Kidney (tissue), 14 donors: ENCODE measurements around the gene PTGS1. TPM values are rescaled to one million over a fixed set of nuclear protein-coding genes. Genes with fewer than 3 reads are reported as not detected.

Experiments
- DNase-seq, 5 donors: peaks; one replicate each; pipeline ENCODE4 v3.0.0-alpha.2; 2013 to 2020
- FAIRE-seq: peaks from 2 replicates; lab custom pipeline; 2012; peaks lifted over from hg19 to GRCh38; lab: Jason Lieb, UNC
- H3K27ac ChIP-seq, 2 donors: one replicate each; pipeline ENCODE4 v1.7.0; 2013; ENCODE audit warnings: low read depth in 2 of 2, low read length in 2 of 2, inconsistent platforms in 1 of 2
- H3K27me3 ChIP-seq: one replicate; pipeline ENCODE4 v1.7.1; 2013; ENCODE audit warnings: low read length, inconsistent platforms; ENCODE audit not compliant: control insufficient read depth, insufficient read depth
- H3K36me3 ChIP-seq, 3 donors: one replicate each; pipeline versions ENCODE4 v1.7.0 to v1.7.1; 2013; ENCODE audit warnings: low read length in 3 of 3, control low read depth in 1 of 3, inconsistent platforms in 1 of 3; ENCODE audit not compliant: insufficient read depth in 3 of 3, control insufficient read depth in 2 of 3
- H3K4me1 ChIP-seq, 3 donors: one replicate each; pipeline versions ENCODE4 v1.7.0 to v1.7.1; 2013; ENCODE audit warnings: low read length in 3 of 3, inconsistent platforms in 1 of 3, low read depth in 1 of 3; ENCODE audit not compliant: control insufficient read depth in 2 of 3, insufficient read depth in 2 of 3
- H3K4me3 ChIP-seq, 3 donors: one replicate each; pipeline versions ENCODE4 v1.7.0 to v1.8.1; 2013; ENCODE audit warnings: low read length in 3 of 3, control low read depth in 1 of 3, inconsistent platforms in 1 of 3
- H3K9ac ChIP-seq, 3 donors: one replicate each; pipeline versions ENCODE4 v1.7.0 to v1.7.1; 2013; ENCODE audit warnings: low read length in 3 of 3, control low read depth in 1 of 3, inconsistent platforms in 1 of 3
- H3K9me3 ChIP-seq, 3 donors: one replicate each; pipeline versions ENCODE4 v1.7.0 to v1.7.1; 2013; ENCODE audit warnings: low read length in 3 of 3, control low read depth in 1 of 3, inconsistent platforms in 1 of 3; ENCODE audit not compliant: control insufficient read depth in 2 of 3, insufficient read depth in 1 of 3
- CTCF ChIP-seq: IDR thresholded peaks from 3 replicates; pipeline ENCODE4 v1.5.1; 2012; ENCODE audit warnings: mild to moderate bottlenecking, moderate library complexity, borderline replicate concordance; ENCODE audit not compliant: insufficient read depth; ENCODE audit errors: extremely low read depth
- intact Hi-C: fragments of 100-400 bp; cut with DNase I; formaldehyde crosslinking; loops from one replicate; pipeline ENCODE4 v1.11.1; 2022
- polyA plus RNA-seq: library from polyadenylated mRNA; stranded (reverse); fragments of 350-450 nt; fragmentation: Illumina TruSeq; extraction: RNeasy Lipid Tissue Mini Kit (QIAGEN cat#74804); gene quantifications from one replicate; pipeline ENCODE4 v1.2.3, GENCODE V29; 2014; ENCODE audit warnings: low read depth, low replicate concordance; ENCODE audit not compliant: insufficient read depth
- total RNA-seq: library from RNA; stranded (reverse); fragmentation: NEBNext Ultra II Directional; extraction: Animal tissue kit (Norgen Biotek cat#: 25700); gene quantifications from one replicate; pipeline ENCODE4 v1.2.1, GENCODE V29; 2021
- donor health status: control.
- donor health status: control.
- donor health status: control.
- donor health status: control.
- donor health status: control.
- donor health status: DM: yes; HTN: yes; CAD: no.
- donor health status: Normal renal cell carcinoma (clear cell type).

PTGS1 gene
- total and polyA plus RNA-seq, 2 donors from 2014 or later = 3.5 to 9.4 TPM

- no peak for TF ChIP-seq CTCF
- no peaks in the 10 kb centered on the region for H3K27me3 ChIP-seq
- peaks cover 0 to 3% (median 0%) of the 10 kb centered on the region in 3 donors for H3K4me1 ChIP-seq
- FAIRE-seq (no peak), DNase-seq (peak in 1 of 5 donors; percentile 3)
- H3K4me3 ChIP-seq = no peak overlapping the region
- no peak overlapping the region for H3K9ac ChIP-seq
- intact Hi-C loops = no loop called here
- no peaks in the 10 kb centered on the region for H3K9me3 ChIP-seq
- H3K27ac ChIP-seq = no peak overlapping the region
- H3K36me3 ChIP-seq = no peaks in the 10 kb centered on the region
Observed at GRCh38 chr9:122393284-122393983, 22.6 kb downstream of the PTGS1 start.

- intact Hi-C loops = no loop called here
- Histone ChIP-seq H3K9ac (no peak overlapping the region), H3K27me3 (no peaks in the 10 kb centered on the region), H3K4me1 (peaks cover 0 to 3% (median 0%) of the 10 kb centered on the region in 3 donors), H3K36me3 (no peaks in the 10 kb centered on the region), H3K4me3 (no peak overlapping the region), H3K9me3 (no peaks in the 10 kb centered on the region), H3K27ac (no peak overlapping the region)
- FAIRE-seq (no peak), DNase-seq (no peak)
- no peak for TF ChIP-seq CTCF
Observed at GRCh38 chr9:122394265-122395125, 23.7 kb downstream of the PTGS1 start.

DNA sequence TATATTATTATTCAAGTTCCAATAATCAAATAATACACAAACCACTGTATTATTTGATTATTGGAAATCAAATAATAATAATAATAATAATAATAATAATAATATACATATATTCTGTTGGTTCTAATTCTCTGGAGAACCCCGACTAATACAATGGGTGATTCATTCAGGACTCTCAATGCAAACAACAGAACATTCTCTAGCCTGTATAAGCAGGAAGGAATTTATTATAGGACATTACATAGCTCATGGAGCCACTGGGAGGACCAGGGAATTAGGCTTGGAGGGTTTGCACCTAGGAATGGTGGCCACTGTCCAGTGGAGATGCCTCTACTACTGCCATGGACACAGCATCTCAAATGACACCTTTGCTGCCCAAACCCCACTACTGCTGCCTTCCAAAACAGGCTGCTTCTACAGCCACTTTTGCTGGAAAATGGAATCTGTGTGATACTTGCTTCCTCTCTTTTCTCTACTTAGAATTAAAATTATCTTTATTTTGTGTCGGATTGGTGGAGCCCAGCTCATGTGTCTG is 25.9 kb downstream of the PTGS1 start:
- no peaks in the 10 kb centered on the region for H3K36me3 ChIP-seq
- no peaks in the 10 kb centered on the region for H3K4me1 ChIP-seq
- no peak for DNase-seq
- intact Hi-C loops = no loop called here
- H3K27me3 ChIP-seq = no peaks in the 10 kb centered on the region
- no peak overlapping the region for H3K27ac ChIP-seq
- H3K9me3 ChIP-seq = no peaks in the 10 kb centered on the region
- no peak for TF ChIP-seq CTCF
- H3K4me3 ChIP-seq = no peak overlapping the region
- no peak for FAIRE-seq
- no peak overlapping the region for H3K9ac ChIP-seq
